ENCODE data around the gene POR.

- TF ChIP-seq CTCF (conservative IDR thresholded peaks at IDR 0.05) (no peak), EZH2 (IDR thresholded peaks at IDR 0.05; ENCODE audit: low read depth) (no peak)
Observed at GRCh38 chr7:76002822-76003221, 87.9 kb downstream of the POR start.

Measured in PC-9 (cell line).